Choroid plexus epithelial cell (primary cell): ENCODE data around the gene ENAH.
"Not testable (repeated sequence)": the region's sequence is repeated elsewhere in the genome, so short reads cannot be mapped to it uniquely, and the experiment has no call there.

Experiments used
- DNase-seq: peaks from one replicate; pipeline ENCODE4 v3.0.0-alpha.2; 2010; ENCODE audit warnings: low read depth
- H3K4me3 ChIP-seq: 2 replicates; pipeline ENCODE4 v1.5.1; 2011; ENCODE audit warnings: low read depth, mild to moderate bottlenecking, control low read depth, low read length, moderate library complexity
- TF ChIP-seq, protein P1 (sequence below): conservative IDR thresholded peaks from 2 replicates; pipeline ENCODE4 v1.5.1; 2011; ENCODE audit warnings: low read depth, mild to moderate bottlenecking, control low read depth, inconsistent platforms, low read length, moderate library complexity

Gene ENAH

DNA sequence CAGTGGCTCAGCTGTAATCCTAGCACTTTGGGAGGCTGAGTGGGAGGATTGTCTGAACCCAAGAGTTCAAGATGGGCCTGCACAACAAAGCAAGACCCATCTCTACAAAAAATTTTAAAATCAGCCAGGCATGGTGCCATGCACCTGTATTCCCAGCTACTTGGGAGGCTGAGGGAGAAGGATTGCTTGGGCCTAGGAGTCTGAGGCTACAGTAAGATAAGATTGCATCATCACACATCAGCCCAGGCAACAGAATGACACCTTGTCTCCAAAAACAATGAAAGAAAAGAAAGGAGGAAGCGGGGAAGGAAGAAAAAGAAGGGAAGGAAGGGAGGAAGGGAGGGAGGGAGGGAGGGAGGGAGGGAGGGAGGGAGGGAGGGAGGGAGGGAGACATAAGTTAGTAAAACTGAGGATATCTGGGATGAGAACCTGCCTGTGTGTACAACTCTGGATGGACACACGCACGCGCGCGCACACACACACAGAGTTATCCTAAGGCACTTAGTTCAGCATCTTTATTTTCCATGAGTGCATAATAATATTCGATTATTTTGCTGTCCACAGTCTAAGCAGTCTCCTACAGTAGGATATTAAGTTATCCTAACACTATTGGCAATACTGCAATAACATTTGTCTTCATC, 132.2 kb downstream of the ENAH start:
- no peak for DNase-seq
- no peak overlapping the region for H3K4me3 ChIP-seq
- TF ChIP-seq, protein P1, sequence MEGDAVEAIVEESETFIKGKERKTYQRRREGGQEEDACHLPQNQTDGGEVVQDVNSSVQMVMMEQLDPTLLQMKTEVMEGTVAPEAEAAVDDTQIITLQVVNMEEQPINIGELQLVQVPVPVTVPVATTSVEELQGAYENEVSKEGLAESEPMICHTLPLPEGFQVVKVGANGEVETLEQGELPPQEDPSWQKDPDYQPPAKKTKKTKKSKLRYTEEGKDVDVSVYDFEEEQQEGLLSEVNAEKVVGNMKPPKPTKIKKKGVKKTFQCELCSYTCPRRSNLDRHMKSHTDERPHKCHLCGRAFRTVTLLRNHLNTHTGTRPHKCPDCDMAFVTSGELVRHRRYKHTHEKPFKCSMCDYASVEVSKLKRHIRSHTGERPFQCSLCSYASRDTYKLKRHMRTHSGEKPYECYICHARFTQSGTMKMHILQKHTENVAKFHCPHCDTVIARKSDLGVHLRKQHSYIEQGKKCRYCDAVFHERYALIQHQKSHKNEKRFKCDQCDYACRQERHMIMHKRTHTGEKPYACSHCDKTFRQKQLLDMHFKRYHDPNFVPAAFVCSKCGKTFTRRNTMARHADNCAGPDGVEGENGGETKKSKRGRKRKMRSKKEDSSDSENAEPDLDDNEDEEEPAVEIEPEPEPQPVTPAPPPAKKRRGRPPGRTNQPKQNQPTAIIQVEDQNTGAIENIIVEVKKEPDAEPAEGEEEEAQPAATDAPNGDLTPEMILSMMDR, result no peak

DNA sequence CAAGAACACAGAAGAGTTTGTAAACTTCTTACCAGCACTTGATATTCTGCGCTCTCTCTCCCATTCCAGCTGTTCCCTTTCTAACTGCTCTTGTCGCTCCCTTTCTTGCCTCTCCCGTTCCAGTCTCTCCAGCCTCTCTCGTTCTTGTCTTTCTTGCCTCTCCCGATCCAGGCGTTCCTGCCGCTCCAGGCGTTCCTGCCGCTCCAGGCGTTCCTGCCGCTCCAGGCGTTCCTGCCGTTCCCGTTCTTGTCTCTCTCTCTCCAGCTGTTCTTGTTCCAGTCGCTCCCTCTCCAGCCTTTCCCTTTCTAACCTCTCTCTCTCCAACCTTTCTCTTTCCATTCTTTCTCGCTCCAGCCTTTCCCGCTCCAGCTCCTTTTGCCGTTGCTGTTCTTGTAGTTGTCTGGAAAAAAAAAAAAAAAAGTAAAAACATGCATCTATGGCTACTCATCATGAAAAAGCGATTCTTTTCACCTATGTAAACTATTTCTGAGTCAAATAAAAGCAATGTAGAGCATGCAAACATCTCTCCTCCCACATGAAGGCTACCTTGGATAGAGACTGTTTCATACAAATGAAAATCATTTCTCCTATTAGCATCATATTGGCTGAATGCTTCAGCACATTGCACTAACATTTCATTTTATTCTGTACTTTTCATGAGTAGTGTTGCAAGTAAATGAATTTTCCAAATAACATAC, 133.6 kb downstream of the ENAH start:
- TF ChIP-seq, protein P1, result no peak
- H3K4me3 ChIP-seq, result no peak overlapping the region
- DNase-seq, result no peak

DNA sequence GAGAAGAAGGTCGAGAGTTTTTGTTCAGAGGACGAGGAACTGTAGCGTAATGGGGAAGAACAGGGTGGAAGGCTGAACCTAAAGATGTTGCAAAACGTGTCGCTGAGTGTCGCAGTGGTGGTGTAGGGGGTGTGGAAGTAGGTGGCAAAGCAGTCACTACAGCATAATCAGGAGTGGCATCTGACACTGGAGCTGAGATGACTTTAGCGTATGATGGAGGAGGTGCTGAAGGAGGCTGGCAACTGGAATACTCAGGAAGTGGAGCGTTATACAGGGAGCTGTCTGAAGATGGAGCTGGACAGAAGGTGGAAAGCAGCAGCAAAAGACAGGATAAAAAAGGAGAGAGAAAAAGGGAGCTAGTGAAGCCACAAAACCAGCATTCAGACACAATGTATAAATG, 135.2 kb downstream of the ENAH start:
- H3K4me3 ChIP-seq, result no peak overlapping the region
- TF ChIP-seq, protein P1, result peak; percentile 22
- no peak for DNase-seq

DNA sequence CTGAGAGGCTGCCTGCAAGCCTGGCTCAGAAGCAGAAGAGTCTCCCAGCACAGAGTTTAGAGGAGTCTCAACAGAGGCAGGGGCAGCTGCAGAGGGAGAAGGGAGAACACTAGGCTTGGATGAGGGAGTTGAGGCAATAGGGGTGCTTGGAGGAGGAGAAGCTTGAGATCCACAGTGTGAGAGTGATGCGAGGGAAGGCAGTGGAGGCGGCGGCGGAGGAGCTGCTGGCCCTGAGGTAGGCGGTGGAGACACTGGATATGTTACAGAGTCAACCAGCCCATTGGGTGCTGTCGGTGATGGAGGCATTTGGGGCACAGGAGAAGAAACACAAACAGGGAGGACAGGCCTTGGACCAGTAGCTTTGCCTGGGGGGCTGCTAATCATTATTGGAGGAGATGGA, 135.7 kb downstream of the ENAH start:
- no peak for DNase-seq
- TF ChIP-seq, protein P1, result no peak
- H3K4me3 ChIP-seq, result no peak overlapping the region

DNA sequence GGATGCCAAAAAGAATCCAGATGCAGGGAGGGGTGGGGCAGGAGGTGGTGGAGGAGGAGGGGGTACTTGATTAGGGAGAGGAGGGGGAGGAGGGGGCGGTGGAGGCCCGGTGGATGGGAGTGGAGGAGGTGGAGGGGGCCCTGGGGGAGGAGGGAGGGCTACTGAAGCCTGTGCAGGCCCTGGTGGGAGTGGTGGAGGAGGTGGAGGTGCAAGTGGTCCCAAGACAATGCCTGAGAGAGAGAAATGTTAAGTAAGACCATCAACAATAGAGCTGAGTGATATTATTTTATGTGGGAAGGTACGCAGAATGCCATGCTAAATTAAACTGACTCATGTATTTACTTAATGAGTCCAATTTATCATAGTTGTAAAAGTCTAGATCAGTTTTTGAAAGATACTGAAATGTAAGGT, 138.2 kb downstream of the ENAH start:
- H3K4me3 ChIP-seq, result no peak overlapping the region
- DNase-seq, result no peak
- TF ChIP-seq, protein P1, result no peak

DNA sequence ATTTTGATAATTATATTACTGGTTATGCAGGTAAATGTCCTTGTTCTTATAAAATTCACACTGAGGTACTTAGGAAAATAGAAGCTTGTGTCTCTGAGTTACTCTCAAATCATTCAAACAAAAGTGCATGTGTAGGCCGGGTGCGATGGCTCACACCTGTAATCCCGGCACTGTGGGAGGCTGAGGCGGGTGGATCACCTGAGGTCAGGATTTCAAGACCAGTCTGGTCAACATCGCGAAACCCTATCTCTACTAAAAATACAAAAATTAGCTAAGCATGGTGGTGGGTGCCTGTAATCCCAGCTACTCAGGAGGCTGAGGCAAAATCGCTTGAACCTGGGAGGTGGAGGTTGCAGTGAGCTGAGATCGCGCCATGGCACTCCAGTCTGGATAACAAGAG, 139.3 kb downstream of the ENAH start:
- not testable (repeated sequence) for DNase-seq, H3K4me3 ChIP-seq

DNA sequence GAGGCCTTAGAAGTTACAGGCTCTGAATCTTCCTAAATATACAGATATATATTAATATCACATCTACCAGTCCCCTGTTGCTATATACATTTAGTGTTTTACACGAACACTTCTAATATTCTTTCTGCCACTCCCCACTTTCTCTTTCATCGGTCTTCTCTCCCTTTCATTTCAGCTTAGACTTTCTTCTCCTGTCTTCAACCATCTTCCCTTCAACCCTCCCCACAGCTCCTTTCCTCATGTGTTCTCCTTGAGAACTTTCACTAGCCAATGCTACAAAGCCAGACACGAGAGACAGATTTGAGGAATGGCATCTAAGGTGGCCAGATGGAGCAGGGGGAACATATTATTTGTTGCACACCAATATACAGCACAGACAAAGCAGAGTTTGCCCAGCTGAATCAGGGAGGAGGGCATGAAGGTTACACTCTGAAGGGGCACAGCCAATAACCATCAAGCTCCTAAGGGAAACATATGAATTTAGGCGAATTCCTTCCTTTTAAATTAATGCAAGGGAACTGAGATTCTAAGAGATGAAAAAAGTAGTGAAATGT, 141.0 kb downstream of the ENAH start:
- H3K4me3 ChIP-seq, result no peak overlapping the region
- no peak for DNase-seq
- TF ChIP-seq, protein P1, result no peak

DNA sequence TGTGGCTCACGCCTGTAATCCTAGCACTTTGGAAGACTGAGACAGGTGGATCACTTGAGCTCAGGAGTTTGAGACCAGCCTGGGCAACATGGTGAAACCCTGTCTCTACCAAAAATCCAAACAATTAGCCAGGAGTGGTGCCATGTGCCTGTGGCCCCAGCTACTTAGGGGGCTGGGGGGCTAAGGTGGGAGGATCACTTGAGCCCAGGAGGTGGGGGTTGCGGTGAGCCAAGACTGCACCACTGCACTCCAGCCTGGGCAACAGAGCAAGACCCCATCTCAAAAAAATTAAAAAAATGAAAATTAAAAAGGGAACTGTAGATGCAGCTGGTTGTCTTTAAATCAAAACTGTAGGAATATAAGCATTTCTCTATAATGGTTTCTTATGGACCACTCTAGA, 142.2 kb downstream of the ENAH start:
- DNase-seq, H3K4me3 ChIP-seq: not testable (repeated sequence)
